Left ventricle myocardium inferior (tissue), 1 donor: Measurements from ENCODE around the gene NCKAP5. TPM values are rescaled to one million over a fixed set of nuclear protein-coding genes. Genes with fewer than 3 reads are reported as not detected.
"Not testable (repeated sequence)": the region's sequence is repeated elsewhere in the genome, so short reads cannot be mapped to it uniquely, and the experiment has no call there.

Experiments
- DNase-seq: peaks from one replicate; pipeline ENCODE4 v3.0.0-alpha.2; 2020
- H3K27ac ChIP-seq: fragments of 200-600 bp; replicated peaks from 2 replicates; pipeline ENCODE4 v1.8.0; 2021
- H3K27me3 ChIP-seq: fragments of 200-600 bp; 2 replicates; pipeline ENCODE4 v1.8.0; 2021; ENCODE audit warnings: low read depth
- H3K36me3 ChIP-seq: fragments of 200-600 bp; 2 replicates; pipeline ENCODE4 v1.8.0; 2021
- H3K4me1 ChIP-seq: fragments of 200-600 bp; 2 replicates; pipeline ENCODE4 v1.8.0; 2021
- H3K4me3 ChIP-seq: fragments of 200-600 bp; 2 replicates; pipeline ENCODE4 v1.8.0; 2021; ENCODE audit warnings: mild to moderate bottlenecking, moderate library complexity
- H3K9me3 ChIP-seq: fragments of 200-600 bp; replicated peaks from 2 replicates; pipeline ENCODE4 v1.8.0; 2021
- intact Hi-C: fragments of 100-400 bp; cut with micrococcal nuclease; formaldehyde crosslinking; loops from one replicate; pipeline ENCODE4 v1.11.0; 2022
- total RNA-seq: library from RNA; stranded (reverse); fragmentation: NEBNext Ultra II Directional; extraction: Animal tissue kit (Norgen Biotek cat#: 25700); gene quantifications from one replicate; pipeline ENCODE4 v1.2.1, GENCODE V29; 2021
- TF ChIP-seq, protein P1 (sequence below): fragments of 200-600 bp; IDR thresholded peaks from 2 replicates; pipeline ENCODE4 v1.8.0; 2021; ENCODE audit warnings: antibody characterized with exemption, mild to moderate bottlenecking, borderline replicate concordance
- donor health status: DM: no; HTN: yes; CAD: no; lungs with severe emphysema.

Gene NCKAP5
- total RNA-seq, 1 donor from 2014 or later = 6.0 TPM

DNA sequence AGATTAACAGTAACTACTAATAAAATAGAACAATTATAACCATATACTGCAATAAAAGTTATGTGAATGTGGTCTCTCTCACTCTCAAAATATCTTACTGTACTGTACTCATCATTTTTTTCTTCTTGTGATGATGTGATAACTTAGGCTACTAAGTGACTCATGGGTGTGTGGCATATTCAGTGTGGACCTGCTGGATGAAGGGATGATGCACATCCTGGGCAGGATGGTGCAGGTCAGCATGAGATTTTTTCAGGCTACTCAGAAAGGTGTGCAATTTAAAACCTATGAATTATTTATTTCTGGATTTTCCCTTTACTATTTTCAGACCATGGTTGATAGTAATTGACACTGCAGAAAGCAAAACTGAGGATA lies 90.7 kb downstream of the NCKAP5 start:
- TF ChIP-seq, protein P1, sequence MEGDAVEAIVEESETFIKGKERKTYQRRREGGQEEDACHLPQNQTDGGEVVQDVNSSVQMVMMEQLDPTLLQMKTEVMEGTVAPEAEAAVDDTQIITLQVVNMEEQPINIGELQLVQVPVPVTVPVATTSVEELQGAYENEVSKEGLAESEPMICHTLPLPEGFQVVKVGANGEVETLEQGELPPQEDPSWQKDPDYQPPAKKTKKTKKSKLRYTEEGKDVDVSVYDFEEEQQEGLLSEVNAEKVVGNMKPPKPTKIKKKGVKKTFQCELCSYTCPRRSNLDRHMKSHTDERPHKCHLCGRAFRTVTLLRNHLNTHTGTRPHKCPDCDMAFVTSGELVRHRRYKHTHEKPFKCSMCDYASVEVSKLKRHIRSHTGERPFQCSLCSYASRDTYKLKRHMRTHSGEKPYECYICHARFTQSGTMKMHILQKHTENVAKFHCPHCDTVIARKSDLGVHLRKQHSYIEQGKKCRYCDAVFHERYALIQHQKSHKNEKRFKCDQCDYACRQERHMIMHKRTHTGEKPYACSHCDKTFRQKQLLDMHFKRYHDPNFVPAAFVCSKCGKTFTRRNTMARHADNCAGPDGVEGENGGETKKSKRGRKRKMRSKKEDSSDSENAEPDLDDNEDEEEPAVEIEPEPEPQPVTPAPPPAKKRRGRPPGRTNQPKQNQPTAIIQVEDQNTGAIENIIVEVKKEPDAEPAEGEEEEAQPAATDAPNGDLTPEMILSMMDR = no peak
- intact Hi-C loops = no loop called here

GRCh38 chr2:133476931-133477615 lies 91.2 kb downstream of the NCKAP5 start:
- Histone ChIP-seq H3K9me3 (no peaks in the 10 kb centered on the region), H3K27me3 (no peaks in the 10 kb centered on the region), H3K36me3 (no peaks in the 10 kb centered on the region), H3K27ac (no peak overlapping the region), H3K4me3 (no peak overlapping the region), H3K4me1 (peaks cover 10% of the 10 kb centered on the region)
- DNase-seq = no peak
- TF ChIP-seq, protein P1 = no peak
- intact Hi-C loops = no loop called here

More for the DNA sequence above, 90.7 kb downstream of the NCKAP5 start:
- H3K27ac ChIP-seq = no peak overlapping the region
- H3K27me3 ChIP-seq = no peaks in the 10 kb centered on the region
- no peaks in the 10 kb centered on the region for H3K9me3 ChIP-seq
- H3K4me1 ChIP-seq = peaks cover 10% of the 10 kb centered on the region
- H3K36me3 ChIP-seq = no peaks in the 10 kb centered on the region
- DNase-seq = no peak
- H3K4me3 ChIP-seq = no peak overlapping the region

DNA sequence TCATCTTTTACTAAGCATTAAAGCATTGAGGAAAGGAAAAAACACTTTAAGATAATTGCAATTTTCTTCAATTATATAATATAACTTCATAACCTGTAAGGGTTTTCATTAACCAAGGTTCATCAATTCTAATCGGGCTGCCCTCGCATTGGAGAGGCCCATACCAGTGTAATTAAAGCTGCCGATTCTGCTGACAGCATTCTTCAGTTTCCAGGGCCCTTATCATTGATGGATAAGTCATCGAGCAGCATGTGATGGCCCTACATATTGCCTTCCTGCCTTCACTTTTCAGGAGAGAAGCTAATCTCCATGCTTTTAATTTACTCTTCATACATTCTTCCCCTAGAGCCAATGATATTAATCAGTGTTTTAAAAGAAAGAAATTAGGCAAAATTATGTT lies 92.0 kb downstream of the NCKAP5 start:
- no peak overlapping the region for H3K27ac ChIP-seq
- H3K4me1 ChIP-seq = peaks cover 10% of the 10 kb centered on the region
- H3K4me3 ChIP-seq = no peak overlapping the region
- no peak for DNase-seq
- intact Hi-C loops = no loop called here
- H3K27me3 ChIP-seq = no peaks in the 10 kb centered on the region
- TF ChIP-seq, protein P1 = no peak
- H3K9me3 ChIP-seq = no peaks in the 10 kb centered on the region
- H3K36me3 ChIP-seq = no peaks in the 10 kb centered on the region

DNA sequence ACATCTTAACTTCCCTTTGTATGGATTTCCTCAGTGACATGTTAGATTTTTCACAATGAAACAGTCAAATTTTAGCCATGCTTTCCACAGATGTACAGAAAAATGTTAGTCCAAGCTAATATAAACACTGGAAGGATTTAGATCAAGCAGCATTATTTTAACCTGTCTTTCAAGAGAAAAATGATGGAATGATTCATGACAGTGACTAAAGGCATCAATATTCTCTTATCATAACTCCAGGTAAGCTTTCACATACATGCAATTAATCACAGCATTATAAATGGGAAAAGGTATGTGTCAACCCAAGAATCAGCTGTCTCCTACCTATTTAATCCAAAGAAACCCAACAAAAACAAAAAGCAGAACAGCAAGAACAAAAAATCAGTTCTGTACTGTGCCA lies 92.7 kb downstream of the NCKAP5 start:
- Histone ChIP-seq H3K27ac (no peak overlapping the region), H3K4me1 (peaks cover 6% of the 10 kb centered on the region), H3K36me3 (no peaks in the 10 kb centered on the region), H3K9me3 (no peaks in the 10 kb centered on the region), H3K27me3 (no peaks in the 10 kb centered on the region), H3K4me3 (no peak overlapping the region)
- TF ChIP-seq, protein P1 = no peak
- intact Hi-C loops = no loop called here
- no peak for DNase-seq

- intact Hi-C loops, DNase-seq: not testable (repeated sequence)
Observed at GRCh38 chr2:133470446-133470845, 97.8 kb downstream of the NCKAP5 start.

GRCh38 chr2:133462811-133463210 lies 105.5 kb downstream of the NCKAP5 start:
- Histone ChIP-seq H3K4me3 (no peak overlapping the region), H3K4me1 (no peaks in the 10 kb centered on the region), H3K27me3 (no peaks in the 10 kb centered on the region), H3K36me3 (no peaks in the 10 kb centered on the region), H3K27ac (no peak overlapping the region), H3K9me3 (no peaks in the 10 kb centered on the region)
- intact Hi-C loops = no loop called here
- no peak for DNase-seq
- TF ChIP-seq, protein P1 = no peak

More at GRCh38 chr2:133470446-133470845, 97.8 kb downstream of the NCKAP5 start:
- H3K27me3 ChIP-seq, H3K4me3 ChIP-seq, H3K27ac ChIP-seq, H3K4me1 ChIP-seq, H3K36me3 ChIP-seq, H3K9me3 ChIP-seq: not testable (repeated sequence)
